OCI-LY7 (cell line): Measurements from ENCODE around the gene PTPRB. TPM values are rescaled to one million over a fixed set of nuclear protein-coding genes. Genes with fewer than 3 reads are reported as not detected.

ENCODE experiments used
- BruUV-seq: library from RNA; stranded (reverse); fragments of 400-500 nt; replicated peaks from 2 replicates; lab custom pipeline; 2021; lab: Mats Ljungman, UMichigan
- CTCF ChIA-PET: fragments of 300-600 bp; sonication (Branson Sonifier 250); formaldehyde crosslinking; loops from one replicate; lab custom pipeline; 2022; ENCODE audit warnings: antibody characterized with exemption; ENCODE audit not compliant: unreplicated experiment; lab: Charles Lee
- POLR2A ChIA-PET: fragments of 300-600 bp; sonication (Branson Sonifier 250); formaldehyde crosslinking; loops from one replicate; lab custom pipeline; 2022; ENCODE audit warnings: antibody characterized with exemption; lab: Charles Lee
- DNase-seq: peaks from one replicate; pipeline ENCODE4 v3.0.0-alpha.2; 2015; ENCODE audit warnings: low spot score
- H2AFZ ChIP-seq: fragments of 200-600 bp; sonication (generic), shearing (Covaris generic); 2 replicates; pipeline ENCODE4 v1.6.1; 2014; ENCODE audit warnings: mild to moderate bottlenecking, antibody characterized with exemption, low read length, moderate library complexity
- H3K27ac ChIP-seq: fragments of 200-600 bp; sonication (generic); 2 replicates; pipeline ENCODE4 v1.5.1; 2014; ENCODE audit warnings: mixed run types, low read depth, mild to moderate bottlenecking, moderate library complexity, low read length, inconsistent platforms; ENCODE audit not compliant: poor library complexity, severe bottlenecking
- H3K36me3 ChIP-seq: fragments of 200-600 bp; sonication (generic); 2 replicates; pipeline ENCODE4 v1.6.1; 2014; ENCODE audit warnings: mild to moderate bottlenecking, antibody characterized with exemption, low read length, moderate library complexity, mixed read lengths; ENCODE audit not compliant: insufficient read depth
- H3K4me1 ChIP-seq: fragments of 200-600 bp; sonication (generic); 2 replicates; pipeline ENCODE4 v1.5.1; 2014; ENCODE audit warnings: mild to moderate bottlenecking, low read length; ENCODE audit not compliant: insufficient read depth, poor library complexity, severe bottlenecking
- H3K4me2 ChIP-seq: fragments of 200-600 bp; sonication (generic); 2 replicates; pipeline ENCODE4 v1.6.1; 2014; ENCODE audit warnings: mild to moderate bottlenecking, low read length
- H3K4me3 ChIP-seq: fragments of 200-600 bp; sonication (generic); 2 replicates; pipeline ENCODE4 v1.5.1; 2014; ENCODE audit warnings: mild to moderate bottlenecking, low read depth, low read length; ENCODE audit not compliant: poor library complexity, severe bottlenecking
- H3K79me2 ChIP-seq: fragments of 200-600 bp; sonication (generic); 2 replicates; pipeline ENCODE4 v1.6.1; 2016; ENCODE audit warnings: low read depth, mild to moderate bottlenecking, low read length, moderate library complexity, mixed read lengths; ENCODE audit not compliant: insufficient read depth
- H3K9me2 ChIP-seq: fragments of 200-600 bp; sonication (generic); 2 replicates; pipeline ENCODE4 v1.6.1; 2016; ENCODE audit warnings: mild to moderate bottlenecking, low read length, mixed read lengths; ENCODE audit not compliant: insufficient read depth
- H3K9me3 ChIP-seq: fragments of 200-600 bp; sonication (generic); 2 replicates; pipeline ENCODE4 v1.6.1; 2014; ENCODE audit warnings: mild to moderate bottlenecking, mixed run types, low read length, mixed read lengths
- H4K20me1 ChIP-seq: fragments of 200-600 bp; sonication (generic); 2 replicates; pipeline ENCODE4 v1.6.1; 2014; ENCODE audit warnings: mild to moderate bottlenecking, antibody characterized with exemption, low read length, moderate library complexity, mixed read lengths; ENCODE audit not compliant: insufficient read depth
- CTCF ChIP-seq: fragments of 200-600 bp; sonication (generic); conservative IDR thresholded peaks from 2 replicates; pipeline ENCODE4 v1.5.1; 2014; ENCODE audit warnings: mild to moderate bottlenecking, antibody characterized with exemption, low read length, moderate library complexity, mixed read lengths
- EZH2phosphoT487 ChIP-seq: fragments of 200-600 bp; sonication (generic); IDR thresholded peaks from 2 replicates; pipeline ENCODE4 v1.6.1; 2018; ENCODE audit warnings: low read depth, borderline replicate concordance, mild to moderate bottlenecking, mixed run types, antibody characterized with exemption, low read length, moderate library complexity, mixed read lengths
- intact Hi-C: fragments of 100-400 bp; cut with micrococcal nuclease; formaldehyde crosslinking; loops from one replicate; pipeline ENCODE4 v1.10.0; 2022; ENCODE audit not compliant: unreplicated experiment
- total RNA-seq, 2 experiments: library from RNA; depleted of rRNA in 1 of 2; stranded (reverse); fragments of >200 nt in 1 of 2; shearing (Covaris generic) in 1 of 2; gene quantifications; 2 replicates each; pipeline ENCODE4 v1.2.3, GENCODE V29; 2014 to 2022

PTPRB gene
- total RNA-seq, 2 experiments from 2014 or later, result not detected

GRCh38 chr12:70660002-70660604 is 22.9 kb upstream of the PTPRB start:
- intact Hi-C loops, result no loop called here
- no peak overlapping the region for H3K27ac ChIP-seq
- no peak overlapping the region for H2AFZ ChIP-seq
- ChIA-PET POLR2A (no interaction called here), CTCF (no interaction called here)
- DNase-seq, result no peak
- no peaks in the 10 kb centered on the region for H3K79me2 ChIP-seq
- H3K4me3 ChIP-seq, result no peak overlapping the region
- no peaks in the 10 kb centered on the region for H4K20me1 ChIP-seq
- BruUV-seq, result no TSS peak
- H3K4me2 ChIP-seq, result no peak overlapping the region
- no peaks in the 10 kb centered on the region for H3K9me3 ChIP-seq
- no peaks in the 10 kb centered on the region for H3K9me2 ChIP-seq
- H3K36me3 ChIP-seq, result no peaks in the 10 kb centered on the region
- no peak for TF ChIP-seq EZH2phosphoT487
- no peak for TF ChIP-seq CTCF
- H3K4me1 ChIP-seq, result no peaks in the 10 kb centered on the region

DNA sequence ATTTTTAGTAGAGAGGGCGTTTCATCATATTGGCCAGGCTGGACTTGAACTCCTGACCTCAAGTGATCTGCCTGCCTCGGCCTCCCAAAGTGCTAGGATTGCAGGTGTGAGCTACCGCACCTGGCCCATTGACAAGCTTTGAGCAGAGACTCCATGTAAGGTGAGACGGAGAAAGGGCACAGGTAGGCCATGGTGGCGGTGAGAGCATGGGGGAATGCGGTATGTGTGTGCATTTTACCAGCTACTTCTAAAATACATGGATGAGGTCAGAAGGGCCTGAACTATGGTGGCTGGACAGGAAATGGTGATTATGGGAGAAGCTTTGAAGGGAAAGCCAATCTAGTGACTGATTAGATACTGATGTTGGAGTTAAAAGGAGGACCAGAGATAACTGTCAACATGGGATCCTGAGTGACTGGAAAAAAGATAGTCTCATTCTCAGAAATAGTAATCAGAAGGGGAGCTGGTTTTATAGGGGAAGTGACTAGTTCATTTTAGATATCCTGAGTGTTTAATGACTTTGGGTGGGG is 21.9 kb upstream of the PTPRB start:
- Histone ChIP-seq H3K4me3 (no peak overlapping the region), H3K79me2 (no peaks in the 10 kb centered on the region), H2AFZ (no peak overlapping the region), H3K36me3 (no peaks in the 10 kb centered on the region), H3K27ac (no peak overlapping the region), H4K20me1 (no peaks in the 10 kb centered on the region), H3K4me1 (no peaks in the 10 kb centered on the region), H3K4me2 (no peak overlapping the region), H3K9me2 (no peaks in the 10 kb centered on the region), H3K9me3 (no peaks in the 10 kb centered on the region)
- BruUV-seq, result no TSS peak
- ChIA-PET POLR2A (interaction anchor here (1.0 kb wide), 1 partner anchor 23 kb away, joined by 3 read pairs; no protein-coding TSS in a partner anchor), CTCF (no interaction called here)
- TF ChIP-seq CTCF (no peak), EZH2phosphoT487 (no peak)
- intact Hi-C loops, result no loop called here
- DNase-seq, result no peak

GRCh38 chr12:70657616-70658286 is 20.5 kb upstream of the PTPRB start:
- H3K4me2 ChIP-seq, result no peak overlapping the region
- H3K9me2 ChIP-seq, result no peaks in the 10 kb centered on the region
- no peaks in the 10 kb centered on the region for H3K9me3 ChIP-seq
- no TSS peak for BruUV-seq
- CTCF ChIA-PET, result no interaction called here
- no peaks in the 10 kb centered on the region for H4K20me1 ChIP-seq
- H2AFZ ChIP-seq, result no peak overlapping the region
- POLR2A ChIA-PET, result interaction anchor here (1.0 kb wide), 1 partner anchor 21 kb away, joined by 3 read pairs; no protein-coding TSS in a partner anchor
- no peaks in the 10 kb centered on the region for H3K4me1 ChIP-seq
- no peak for DNase-seq
- no peak for TF ChIP-seq EZH2phosphoT487
- TF ChIP-seq CTCF, result no peak
- intact Hi-C loops, result no loop called here
- no peaks in the 10 kb centered on the region for H3K79me2 ChIP-seq
- H3K4me3 ChIP-seq, result no peak overlapping the region
- H3K27ac ChIP-seq, result no peak overlapping the region
- no peaks in the 10 kb centered on the region for H3K36me3 ChIP-seq
